ELF-1 (cell line): ENCODE data around the gene APH1A.
"Not testable (repeated sequence)": the region's sequence is repeated elsewhere in the genome, so short reads cannot be mapped to it uniquely, and the experiment has no call there.

Experiments used
- DNase-seq: peaks from one replicate; pipeline ENCODE4 v3.0.0-alpha.2; 2016; ENCODE audit warnings: low read depth, low spot score

The APH1A gene

GRCh38 chr1:150268340-150268704 is 494 bp downstream of the APH1A start:
- peak; percentile 45 for DNase-seq

GRCh38 chr1:150267896-150268295 is 920 bp downstream of the APH1A start:
- DNase-seq = no peak

- DNase-seq = no peak
These were observed 5.3 kb downstream of the APH1A start for GRCh38 chr1:150263549-150263948.

GRCh38 chr1:150262388-150263320 is 6.2 kb downstream of the APH1A start:
- DNase-seq = no peak

GRCh38 chr1:150261367-150261766 is 7.4 kb downstream of the APH1A start:
- DNase-seq = no peak

GRCh38 chr1:150259758-150260669 is 8.8 kb downstream of the APH1A start:
- peak; percentile 95 for DNase-seq

GRCh38 chr1:150259217-150259616 is 9.6 kb downstream of the APH1A start:
- no peak for DNase-seq

GRCh38 chr1:150257624-150258585 is 10.9 kb downstream of the APH1A start, which contains the start of gene CA14:
Gene CA14, plus strand, starts transcription at chr1:150257774. Its CDS starts 355 bp downstream, at chr1:150258129.
- peak; percentile 72 for DNase-seq

GRCh38 chr1:150256554-150257341 is 12.1 kb downstream of the APH1A start:
- DNase-seq = peak; percentile 77

GRCh38 chr1:150256198-150256553 is 12.6 kb downstream of the APH1A start:
- peak; percentile 59 for DNase-seq

- DNase-seq = no peak
These were observed 18.9 kb downstream of the APH1A start for GRCh38 chr1:150249936-150250335.

- DNase-seq = no peak
These were observed 25.8 kb downstream of the APH1A start for GRCh38 chr1:150243003-150243402.

GRCh38 chr1:150237746-150238145 is 31.1 kb downstream of the APH1A start:
- peak; percentile 7 for DNase-seq

GRCh38 chr1:150237176-150237575 is 31.6 kb downstream of the APH1A start:
- not testable (repeated sequence) for DNase-seq

- DNase-seq = no peak
These were observed 32.2 kb downstream of the APH1A start for GRCh38 chr1:150236614-150237100.

- DNase-seq = peak; percentile 99
These were observed 32.8 kb downstream of the APH1A start, which contains the start of gene ANP32E for GRCh38 chr1:150235852-150236613. Gene ANP32E, minus strand, starts transcription at chr1:150236112. Its CDS starts 326 bp downstream, at chr1:150235786.

- DNase-seq = peak; percentile 46
These were observed 33.4 kb downstream of the APH1A start for GRCh38 chr1:150235294-150235851.

- DNase-seq = peak; percentile 77
These were observed 34.1 kb downstream of the APH1A start for GRCh38 chr1:150234566-150235293.

- no peak for DNase-seq
These were observed 34.6 kb downstream of the APH1A start for GRCh38 chr1:150234309-150234565.
